ENCODE measurements around the gene RBM3. TPM values are rescaled to one million over a fixed set of nuclear protein-coding genes. Genes with fewer than 3 reads are reported as not detected.

The RBM3 gene
- total RNA-seq, 6 donors from 2014 or later = 129 to 486 (median 187) TPM

- 74 to 78% methylated on average over 5 of the region's 5 CpGs for WGBS, 2 donors
- H3K27me3 ChIP-seq = no peaks in the 10 kb centered on the region
- H3K4me1 ChIP-seq = peaks cover 3 to 13% (median 9%) of the 10 kb centered on the region in 4 donors
- H3K36me3 ChIP-seq = no peaks in the 10 kb centered on the region
- DNase-seq = no peak
- no peak for TF ChIP-seq POLR2A (IDR thresholded peaks at IDR 0.05)
- TF ChIP-seq, protein P1, sequence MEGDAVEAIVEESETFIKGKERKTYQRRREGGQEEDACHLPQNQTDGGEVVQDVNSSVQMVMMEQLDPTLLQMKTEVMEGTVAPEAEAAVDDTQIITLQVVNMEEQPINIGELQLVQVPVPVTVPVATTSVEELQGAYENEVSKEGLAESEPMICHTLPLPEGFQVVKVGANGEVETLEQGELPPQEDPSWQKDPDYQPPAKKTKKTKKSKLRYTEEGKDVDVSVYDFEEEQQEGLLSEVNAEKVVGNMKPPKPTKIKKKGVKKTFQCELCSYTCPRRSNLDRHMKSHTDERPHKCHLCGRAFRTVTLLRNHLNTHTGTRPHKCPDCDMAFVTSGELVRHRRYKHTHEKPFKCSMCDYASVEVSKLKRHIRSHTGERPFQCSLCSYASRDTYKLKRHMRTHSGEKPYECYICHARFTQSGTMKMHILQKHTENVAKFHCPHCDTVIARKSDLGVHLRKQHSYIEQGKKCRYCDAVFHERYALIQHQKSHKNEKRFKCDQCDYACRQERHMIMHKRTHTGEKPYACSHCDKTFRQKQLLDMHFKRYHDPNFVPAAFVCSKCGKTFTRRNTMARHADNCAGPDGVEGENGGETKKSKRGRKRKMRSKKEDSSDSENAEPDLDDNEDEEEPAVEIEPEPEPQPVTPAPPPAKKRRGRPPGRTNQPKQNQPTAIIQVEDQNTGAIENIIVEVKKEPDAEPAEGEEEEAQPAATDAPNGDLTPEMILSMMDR (IDR thresholded peaks at IDR 0.05) = no peak
- no peak for TF ChIP-seq POLR2AphosphoS5 (IDR thresholded peaks at IDR 0.05)
- TF ChIP-seq EP300 (IDR thresholded peaks at IDR 0.05) = no peak
- no peak overlapping the region for H3K4me3 ChIP-seq
- H3K9me3 ChIP-seq = peaks cover 0 to 8% (median 0%) of the 10 kb centered on the region in 4 donors
- no peak for ATAC-seq (ENCODE audit: low FRiP score in 2 of 2)
- peak overlapping the region in 2 of 4 donors; percentile 54 to 71 for H3K27ac ChIP-seq
Measured at GRCh38 chrX:48592971-48593370, 18.7 kb downstream of the RBM3 start.

DNA sequence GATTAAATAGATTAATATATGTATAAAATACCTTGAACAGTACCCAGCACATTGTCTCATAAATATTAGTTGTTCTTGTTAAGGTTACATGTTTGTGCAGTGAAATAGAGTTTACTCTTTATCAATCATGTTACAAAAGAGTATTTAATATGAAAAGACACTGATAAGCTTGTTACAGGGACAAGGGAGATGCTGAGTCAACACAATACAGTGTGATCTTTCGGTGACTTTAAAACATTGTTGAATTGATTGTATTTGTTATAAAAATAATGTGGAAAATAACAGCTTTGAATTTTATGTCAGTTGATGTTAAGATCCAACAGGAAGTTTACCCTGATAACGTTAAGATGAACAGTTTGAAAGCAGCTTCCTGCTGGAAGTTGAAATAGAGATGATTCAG is 21.6 kb downstream of the RBM3 start:
- Histone ChIP-seq H3K27ac (peak overlapping the region in 3 of 4 donors; percentile 95 to 97 (median 96)), H3K4me3 (no peak overlapping the region), H3K36me3 (peaks cover 0 to 25% (median 10%) of the 10 kb centered on the region in 4 donors), H3K9me3 (peaks cover 0 to 8% (median 0%) of the 10 kb centered on the region in 4 donors), H3K27me3 (no peaks in the 10 kb centered on the region), H3K4me1 (peaks cover 6 to 16% (median 14%) of the 10 kb centered on the region in 4 donors)
- 43 to 44% methylated on average over 2 of the region's 2 CpGs for WGBS, 2 donors
- ATAC-seq (ENCODE audit: low FRiP score in 2 of 2) (no peak), DNase-seq (no peak)
- TF ChIP-seq EP300 (IDR thresholded peaks at IDR 0.05) (no peak), POLR2AphosphoS5 (IDR thresholded peaks at IDR 0.05) (no peak), POLR2A (IDR thresholded peaks at IDR 0.05) (no peak)
- TF ChIP-seq, protein P1 (IDR thresholded peaks at IDR 0.05) = no peak

- Histone ChIP-seq H3K4me1 (peaks cover 3 to 6% (median 6%) of the 10 kb centered on the region in 4 donors), H3K27me3 (no peaks in the 10 kb centered on the region), H3K27ac (peak within 1 kb of the TSS; percentile 95 to 99 (median 96)), H3K36me3 (peaks cover 0 to 40% (median 21%) of the 10 kb centered on the region in 4 donors), H3K9me3 (peaks cover 0 to 8% (median 0%) of the 10 kb centered on the region in 4 donors), H3K4me3 (peak within 1 kb of the TSS; percentile 24 to 64 (median 59))
- WGBS, 2 donors = 0 to 39% methylated on average over 2 to 62 of the region's 62 CpGs
- TF ChIP-seq POLR2A (IDR thresholded peaks at IDR 0.05) = peak in 3 of 4 donors; percentile 19 to 83 (median 70)
- peak; percentile 75 to 85 for TF ChIP-seq POLR2AphosphoS5 (IDR thresholded peaks at IDR 0.05)
- TF ChIP-seq EP300 (IDR thresholded peaks at IDR 0.05) = peak in 1 of 4 donors; percentile 53
- TF ChIP-seq, protein P1 (IDR thresholded peaks at IDR 0.05) = peak in 1 of 6 experiments; percentile 14
- ATAC-seq (ENCODE audit: low FRiP score in 2 of 2) = peak; percentile 94 to 97
- DNase-seq = peak; percentile 93 to 97
Measured at GRCh38 chrX:48597353-48598264, 23.3 kb downstream of the RBM3 start, which contains the start of gene WDR13. Gene WDR13 (plus strand): TSS chrX:48597492. CDS start chrX:48597997, 505 bp downstream.

DNA sequence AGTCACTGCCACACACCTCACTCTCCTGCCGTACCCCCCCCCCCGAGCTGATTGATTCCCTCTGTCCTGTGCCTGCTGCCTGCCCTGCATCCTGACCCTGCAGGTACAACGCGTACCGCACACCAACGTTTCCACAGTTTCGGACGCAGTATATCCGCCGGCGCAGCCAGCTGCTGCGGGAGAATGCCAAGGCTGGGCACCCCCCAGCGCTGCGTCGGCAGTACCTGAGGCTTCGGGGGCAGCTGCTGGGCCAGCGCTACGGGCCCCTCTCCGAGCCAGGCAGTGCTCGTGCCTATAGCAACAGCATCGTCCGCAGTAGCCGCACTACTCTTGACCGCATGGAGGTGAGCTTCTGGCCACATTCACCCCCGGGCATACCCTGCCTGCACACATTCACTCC is 24.3 kb downstream of the RBM3 start:
- ATAC-seq (ENCODE audit: low FRiP score in 2 of 2) = no peak
- peak overlapping the region; percentile 18 to 64 (median 59) for H3K4me3 ChIP-seq
- 60 to 91% methylated on average over 1 to 25 of the region's 25 CpGs for WGBS, 2 donors
- TF ChIP-seq, protein P1 (IDR thresholded peaks at IDR 0.05) = no peak
- TF ChIP-seq EP300 (IDR thresholded peaks at IDR 0.05) = no peak
- TF ChIP-seq POLR2A (IDR thresholded peaks at IDR 0.05) = no peak
- no peak for TF ChIP-seq POLR2AphosphoS5 (IDR thresholded peaks at IDR 0.05)
- peak in 1 of 2 donors; percentile 62 for DNase-seq
- H3K4me1 ChIP-seq = peaks cover 3 to 6% (median 6%) of the 10 kb centered on the region in 4 donors
- H3K27me3 ChIP-seq = no peaks in the 10 kb centered on the region
- peak overlapping the region; percentile 95 to 99 (median 96) for H3K27ac ChIP-seq
- peaks cover 0 to 50% (median 23%) of the 10 kb centered on the region in 4 donors for H3K36me3 ChIP-seq
- H3K9me3 ChIP-seq = peaks cover 0 to 8% (median 0%) of the 10 kb centered on the region in 4 donors
